HCT116 (cell line): ENCODE measurements around the gene ARMC3. TPM values are rescaled to one million over a fixed set of nuclear protein-coding genes. Genes with fewer than 3 reads are reported as not detected.

Experiments
- ATAC-seq: fragments of 200-7000 bp; cut with Tn5 transposase; 2 replicates; pipeline ENCODE4 v1.9.1; 2020; ENCODE audit warnings: mild to moderate bottlenecking, moderate library complexity
- BruUV-seq: library from RNA; stranded (reverse); fragments of 400-500 nt; replicated peaks from 2 replicates; lab custom pipeline; 2021; lab: Mats Ljungman, UMichigan
- CTCF ChIA-PET: fragments of 300-600 bp; sonication (Branson Sonifier 250); formaldehyde crosslinking; loops from one replicate; lab custom pipeline; 2021; ENCODE audit warnings: antibody characterized with exemption; lab: Charles Lee
- POLR2A ChIA-PET: fragments of 300-600, 350-600 bp; sonication (Branson Sonifier 250); formaldehyde crosslinking; loops from one replicate; lab custom pipeline; 2021; ENCODE audit warnings: antibody characterized with exemption; lab: Charles Lee
- RAD21 ChIA-PET, 2 experiments: fragments of 300-600 bp; sonication (Branson Sonifier 250); formaldehyde crosslinking; loops; one replicate each; lab custom pipeline; 2023; ENCODE audit warnings: low total read pairs in 2 of 2; ENCODE audit not compliant: uncharacterized antibody in 2 of 2, unreplicated experiment in 2 of 2, low non-redundant PET in 1 of 2; lab: Charles Lee
- DNase-seq: peaks from one replicate; pipeline ENCODE4 v3.0.0-alpha.2; 2010; ENCODE audit warnings: low read depth, low spot score
- H2AFZ ChIP-seq: fragments of 200-600 bp; shearing (Covaris generic), sonication (generic); 2 replicates; pipeline ENCODE4 v1.6.1; 2017; ENCODE audit warnings: low read depth, mixed run types, mixed read lengths, antibody characterized with exemption, low read length; ENCODE audit not compliant: poor library complexity, severe bottlenecking
- H3K27ac ChIP-seq: 2 replicates; pipeline ENCODE4 v1.5.1; 2012; ENCODE audit warnings: low read depth, low read length
- H3K27me3 ChIP-seq: fragments of 200-600 bp; sonication (generic); 2 replicates; pipeline ENCODE4 v1.6.1; 2016; ENCODE audit warnings: mixed run types, low read length, mixed read lengths; ENCODE audit not compliant: insufficient read depth
- H3K36me3 ChIP-seq, 2 experiments: fragments of 200-500 bp in 1 of 2; fragments of 200-600 bp in 1 of 2; sonication (Bioruptor generic) in 1 of 2; sonication (generic) in 1 of 2; 2 replicates each; pipeline versions ENCODE4 v1.5.1 to v1.6.1; 2014 to 2016; ENCODE audit warnings: low read length in 2 of 2, inconsistent platforms in 1 of 2, mixed read lengths in 1 of 2, mixed run types in 1 of 2; ENCODE audit not compliant: insufficient read depth in 2 of 2, control insufficient read depth in 1 of 2
- H3K4me1 ChIP-seq, 2 experiments: fragments of 200-600 bp in 1 of 2; sonication (generic) in 1 of 2; 2 replicates each; pipeline versions ENCODE4 v1.5.1 to v1.6.1; 2012 to 2017; ENCODE audit warnings: low read length in 2 of 2, inconsistent platforms in 1 of 2, mild to moderate bottlenecking in 1 of 2, mixed read lengths in 1 of 2, mixed run types in 1 of 2, moderate library complexity in 1 of 2; ENCODE audit not compliant: insufficient read depth in 2 of 2, control insufficient read depth in 1 of 2
- H3K4me2 ChIP-seq: fragments of 200-600 bp; sonication (generic); 2 replicates; pipeline ENCODE4 v1.6.1; 2017; ENCODE audit warnings: mixed run types, low read length, mixed read lengths
- H3K4me3 ChIP-seq, 2 experiments: fragments of 200-600 bp in 1 of 2; sonication (generic) in 1 of 2; replicated peaks in 1 of 2; 2 replicates each; pipeline ENCODE4 v1.5.1; 2011 to 2016; ENCODE audit warnings: low read length in 2 of 2, control low read depth in 1 of 2, low read depth in 1 of 2, mild to moderate bottlenecking in 1 of 2, mixed read lengths in 1 of 2, mixed run types in 1 of 2
- H3K79me2 ChIP-seq: fragments of 200-600 bp; sonication (generic); 2 replicates; pipeline ENCODE4 v1.6.1; 2017; ENCODE audit warnings: mild to moderate bottlenecking, mixed run types, low read length, moderate library complexity, mixed read lengths; ENCODE audit not compliant: insufficient read depth
- H3K9ac ChIP-seq: fragments of 200-600 bp; sonication (generic); 2 replicates; pipeline ENCODE4 v1.6.1; 2016; ENCODE audit warnings: low read length, mixed read lengths
- H3K9me2 ChIP-seq: fragments of 200-600 bp; sonication (generic), shearing (Covaris generic); 2 replicates; pipeline ENCODE4 v1.6.1; 2017; ENCODE audit warnings: mixed run types, mild to moderate bottlenecking, moderate library complexity; ENCODE audit not compliant: insufficient read depth
- H3K9me3 ChIP-seq, 2 experiments: fragments of 200-500 bp in 1 of 2; fragments of 200-600 bp in 1 of 2; sonication (Bioruptor generic) in 1 of 2; sonication (generic) in 1 of 2; 2 replicates each; pipeline ENCODE4 v1.6.1; 2014 to 2017; ENCODE audit warnings: low read length in 2 of 2, mixed read lengths in 2 of 2, inconsistent platforms in 1 of 2, low read depth in 1 of 2, mild to moderate bottlenecking in 1 of 2, mixed run types in 1 of 2, moderate library complexity in 1 of 2; ENCODE audit not compliant: control insufficient read depth in 1 of 2, insufficient read depth in 1 of 2
- H4K20me1 ChIP-seq: fragments of 200-600 bp; sonication (generic), shearing (Covaris generic); 2 replicates; pipeline ENCODE4 v1.6.1; 2017; ENCODE audit warnings: mixed run types, mild to moderate bottlenecking, moderate library complexity; ENCODE audit not compliant: insufficient read depth
- CTCF ChIP-seq, 3 experiments: fragments of 200-600 bp in 1 of 3; sonication (generic) in 1 of 3; IDR thresholded peaks in 2 of 3; conservative IDR thresholded peaks in 1 of 3; 2 replicates each; pipeline ENCODE4 v1.5.1; 2012 to 2017; ENCODE audit warnings: low read depth in 2 of 3, low read length in 2 of 3, antibody characterized with exemption in 1 of 3, borderline replicate concordance in 1 of 3, control low read depth in 1 of 3, mild to moderate bottlenecking in 1 of 3, mixed read lengths in 1 of 3, mixed run types in 1 of 3, moderate library complexity in 1 of 3; ENCODE audit not compliant: insufficient read depth in 1 of 3
- EGR1 ChIP-seq: IDR thresholded peaks from 2 replicates; pipeline ENCODE4 v1.6.1; 2012; ENCODE audit warnings: low read depth
- ELF1 ChIP-seq: IDR thresholded peaks from 2 replicates; pipeline ENCODE4 v1.6.1; 2012; ENCODE audit warnings: low read depth, borderline replicate concordance
- FOSL1 ChIP-seq: IDR thresholded peaks from 2 replicates; pipeline ENCODE4 v1.6.1; 2012; ENCODE audit warnings: low read depth
- JUND ChIP-seq: IDR thresholded peaks from 2 replicates; pipeline ENCODE4 v1.6.1; 2012
- REST ChIP-seq: IDR thresholded peaks from 2 replicates; pipeline ENCODE4 v1.6.1; 2012; ENCODE audit warnings: low read depth
- SIN3A ChIP-seq: IDR thresholded peaks from 2 replicates; pipeline ENCODE4 v1.6.1; 2012; ENCODE audit warnings: low read depth
- ZBTB33 ChIP-seq: IDR thresholded peaks from 2 replicates; pipeline ENCODE4 v1.6.1; 2011; ENCODE audit warnings: mild to moderate bottlenecking, low read length, moderate library complexity; ENCODE audit not compliant: insufficient replicate concordance; ENCODE audit errors: extremely low read depth
- intact Hi-C: fragments of 100-400 bp; cut with micrococcal nuclease; formaldehyde crosslinking; loops from 2 replicates; pipeline ENCODE4 v1.10.0; 2022
- total RNA-seq: library from RNA; stranded (reverse); gene quantifications from one replicate; pipeline ENCODE4 v1.2.1, GENCODE V29; 2021; ENCODE audit not compliant: unreplicated experiment

The ARMC3 gene
- total RNA-seq, 1 experiment from 2014 or later: 2.6 TPM

- CTCF ChIA-PET: no interaction called here
Measured at GRCh38 chr10:22942437-22942836, 14.6 kb downstream of the ARMC3 start.

More at GRCh38 chr10:22942437-22942836, 14.6 kb downstream of the ARMC3 start:
- no peaks in the 10 kb centered on the region for H3K9me3 ChIP-seq
- TF ChIP-seq SIN3A (no peak), JUND (no peak), EGR1 (no peak), CTCF (IDR thresholded peaks at IDR 0.05 in 2 of 3, conservative IDR thresholded peaks at IDR 0.05 in 1 of 3; ENCODE audit: borderline replicate concordance in 1 of 3, insufficient read depth in 1 of 3, low read depth in 2 of 3, low read length in 2 of 3) (no peak), FOSL1 (no peak), ELF1 (no peak), REST (no peak), ZBTB33 (no peak)
- H3K9ac ChIP-seq: no peak overlapping the region
- RAD21 ChIA-PET: no interaction called here
- intact Hi-C loops: no loop called here
- H3K27me3 ChIP-seq: no peaks in the 10 kb centered on the region
- POLR2A ChIA-PET: interaction anchor here (1.0 kb wide), 1 partner anchor 10 kb away, joined by 3 read pairs; no protein-coding TSS in a partner anchor
- H3K4me3 ChIP-seq: no peak overlapping the region
- H3K4me1 ChIP-seq: no peaks in the 10 kb centered on the region
- H3K9me2 ChIP-seq: no peaks in the 10 kb centered on the region
- H4K20me1 ChIP-seq: no peaks in the 10 kb centered on the region
- no TSS peak for BruUV-seq
- H3K79me2 ChIP-seq: no peaks in the 10 kb centered on the region
- H3K27ac ChIP-seq: no peak overlapping the region
- ATAC-seq (no peak), DNase-seq (no peak)
- H3K36me3 ChIP-seq: no peaks in the 10 kb centered on the region
- no peak overlapping the region for H2AFZ ChIP-seq
- H3K4me2 ChIP-seq: no peak overlapping the region
